Thyroid gland (tissue), 4 donors: ENCODE results near the gene DTX3. TPM values are rescaled to one million over a fixed set of nuclear protein-coding genes. Genes with fewer than 3 reads are reported as not detected.

ENCODE experiments used
- DNase-seq, 2 donors: peaks; one replicate each; pipeline ENCODE4 v3.0.0-alpha.2; 2019
- H3K27ac ChIP-seq, 3 donors: fragments of 200-600 bp; sonication (generic); 1 replicate in 2 of 3; 2 replicates in 1 of 3; pipeline ENCODE4 v1.5.1; 2016 to 2019; ENCODE audit warnings: mild to moderate bottlenecking in 1 of 3, moderate library complexity in 1 of 3
- H3K27me3 ChIP-seq: fragments of 200-600 bp; sonication (generic); one replicate; pipeline ENCODE4 v1.5.1; 2019
- H3K36me3 ChIP-seq, 2 donors: fragments of 200-600 bp; sonication (generic); one replicate each; pipeline ENCODE4 v1.5.1; 2016 to 2019
- H3K4me1 ChIP-seq, 2 donors: fragments of 200-600 bp; sonication (generic); one replicate each; pipeline ENCODE4 v1.5.1; 2017 to 2019
- H3K4me3 ChIP-seq, 3 donors: fragments of 200-600 bp; sonication (generic); replicated peaks in 1 of 3; 1 replicate in 2 of 3; 2 replicates in 1 of 3; pipeline ENCODE4 v1.5.1; 2016; ENCODE audit warnings: mild to moderate bottlenecking in 1 of 3
- H3K9me3 ChIP-seq: fragments of 200-600 bp; sonication (generic); one replicate; pipeline ENCODE4 v1.5.1; 2017
- POLR2A ChIP-seq, 2 donors: fragments of 450-650 bp; IDR thresholded peaks; one replicate each; pipeline ENCODE4 v1.6.1; 2017; ENCODE audit warnings: antibody characterized with exemption in 2 of 2, mild to moderate bottlenecking in 2 of 2, moderate library complexity in 1 of 2
- WGBS, 2 donors: methylation state at CpG; one replicate each; pipeline ENCODE4 v1.1.5; 2017; 5-methylcytosine and 5-hydroxymethylcytosine counted together
- intact Hi-C: fragments of 100-400 bp; cut with DNase I; formaldehyde crosslinking; loops from one replicate; pipeline ENCODE4 v1.15.1; 2023
- total RNA-seq, 4 donors: library from RNA; depleted of rRNA; stranded (reverse); fragments of >200 nt; gene quantifications; one replicate each; pipeline ENCODE4 v1.2.3, GENCODE V29; 2016
- TF ChIP-seq, protein P1 (sequence below), 6 experiments: fragments of 200-600 bp in 3 of 6; fragments of 450-650 bp in 3 of 6; sonication (generic) in 3 of 6; IDR thresholded peaks; one replicate each; pipeline ENCODE4 v1.5.1; 2016 to 2019; ENCODE audit warnings: antibody characterized with exemption in 6 of 6, mild to moderate bottlenecking in 2 of 6, inconsistent platforms in 1 of 6, moderate library complexity in 1 of 6

Gene DTX3
- total RNA-seq, 4 donors from 2014 or later, result 29.2 to 42.0 (median 33.9) TPM

DNA sequence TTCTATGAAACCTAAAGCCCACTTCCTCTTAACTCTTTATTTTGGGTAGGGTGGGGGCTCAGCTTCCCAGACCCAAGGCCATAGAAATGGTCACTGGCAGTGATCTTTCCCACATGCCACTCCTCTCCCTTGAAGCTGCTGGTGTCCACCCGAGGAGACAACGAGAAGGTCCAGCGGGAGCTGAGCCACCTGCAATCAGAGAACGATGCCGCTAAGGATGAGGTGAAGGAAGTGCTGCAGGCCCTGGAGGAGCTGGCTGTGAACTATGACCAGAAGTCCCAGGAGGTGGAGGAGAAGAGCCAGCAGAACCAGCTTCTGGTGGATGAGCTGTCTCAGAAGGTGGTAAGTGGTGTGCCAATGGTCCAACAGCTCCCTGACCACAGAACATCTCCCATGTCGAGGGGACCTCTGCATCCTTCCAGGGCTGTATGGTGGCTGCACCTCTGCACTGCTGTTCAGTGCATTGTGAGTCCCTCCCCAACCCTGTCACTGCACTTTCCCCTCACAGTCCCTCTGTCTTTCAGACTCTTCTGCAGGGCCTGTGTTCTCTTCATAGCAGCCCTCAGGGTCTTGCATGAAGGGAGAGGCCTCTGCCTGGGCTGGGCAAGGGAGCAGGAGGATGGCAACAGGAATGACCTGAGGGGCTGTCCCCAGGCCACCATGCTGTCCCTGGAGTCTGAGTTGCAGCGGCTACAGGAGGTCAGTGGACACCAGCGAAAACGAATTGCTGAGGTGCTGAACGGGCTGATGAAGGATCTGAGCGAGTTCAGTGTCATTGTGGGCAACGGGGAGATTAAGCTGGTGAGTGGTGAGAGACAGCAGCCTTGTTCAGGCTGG, 32.5 kb upstream of the DTX3 start:
- intact Hi-C loops, result no loop called here
- no peak overlapping the region for H3K4me3 ChIP-seq
- H3K27ac ChIP-seq, result no peak overlapping the region
- WGBS, 2 donors, result 91 to 94% methylated on average over 11 to 12 of the region's 12 CpGs
- no peaks in the 10 kb centered on the region for H3K27me3 ChIP-seq
- DNase-seq, result no peak
- no peaks in the 10 kb centered on the region for H3K9me3 ChIP-seq
- H3K36me3 ChIP-seq, result no peaks in the 10 kb centered on the region
- no peaks in the 10 kb centered on the region for H3K4me1 ChIP-seq
- no peak for TF ChIP-seq POLR2A (IDR thresholded peaks at IDR 0.05)
- TF ChIP-seq, protein P1, sequence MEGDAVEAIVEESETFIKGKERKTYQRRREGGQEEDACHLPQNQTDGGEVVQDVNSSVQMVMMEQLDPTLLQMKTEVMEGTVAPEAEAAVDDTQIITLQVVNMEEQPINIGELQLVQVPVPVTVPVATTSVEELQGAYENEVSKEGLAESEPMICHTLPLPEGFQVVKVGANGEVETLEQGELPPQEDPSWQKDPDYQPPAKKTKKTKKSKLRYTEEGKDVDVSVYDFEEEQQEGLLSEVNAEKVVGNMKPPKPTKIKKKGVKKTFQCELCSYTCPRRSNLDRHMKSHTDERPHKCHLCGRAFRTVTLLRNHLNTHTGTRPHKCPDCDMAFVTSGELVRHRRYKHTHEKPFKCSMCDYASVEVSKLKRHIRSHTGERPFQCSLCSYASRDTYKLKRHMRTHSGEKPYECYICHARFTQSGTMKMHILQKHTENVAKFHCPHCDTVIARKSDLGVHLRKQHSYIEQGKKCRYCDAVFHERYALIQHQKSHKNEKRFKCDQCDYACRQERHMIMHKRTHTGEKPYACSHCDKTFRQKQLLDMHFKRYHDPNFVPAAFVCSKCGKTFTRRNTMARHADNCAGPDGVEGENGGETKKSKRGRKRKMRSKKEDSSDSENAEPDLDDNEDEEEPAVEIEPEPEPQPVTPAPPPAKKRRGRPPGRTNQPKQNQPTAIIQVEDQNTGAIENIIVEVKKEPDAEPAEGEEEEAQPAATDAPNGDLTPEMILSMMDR (IDR thresholded peaks at IDR 0.05), result no peak

DNA sequence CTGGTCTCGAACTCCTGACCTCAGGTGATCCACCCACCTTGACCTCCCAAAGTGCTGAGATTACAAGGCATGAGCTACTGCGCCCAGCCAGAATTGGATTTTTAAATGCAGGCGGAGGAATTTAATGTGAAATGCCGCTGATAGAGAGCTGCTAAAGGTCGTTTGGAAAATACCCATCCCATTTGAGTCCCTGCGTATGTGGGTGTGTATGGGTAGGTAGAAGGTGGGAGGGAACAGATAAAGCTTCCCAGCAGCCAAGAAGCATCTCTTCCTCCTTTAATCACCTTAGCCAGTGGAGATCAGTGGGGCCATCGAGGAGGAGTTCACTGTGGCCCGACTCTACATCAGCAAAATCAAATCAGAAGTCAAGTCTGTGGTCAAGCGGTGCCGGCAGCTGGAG, 29.8 kb upstream of the DTX3 start:
- Histone ChIP-seq H3K4me3 (no peak overlapping the region), H3K4me1 (no peaks in the 10 kb centered on the region), H3K9me3 (no peaks in the 10 kb centered on the region), H3K36me3 (no peaks in the 10 kb centered on the region), H3K27ac (no peak overlapping the region), H3K27me3 (no peaks in the 10 kb centered on the region)
- WGBS, 2 donors, result 87 to 93% methylated on average over 10 of the region's 10 CpGs
- intact Hi-C loops, result no loop called here
- DNase-seq, result no peak
- no peak for TF ChIP-seq POLR2A (IDR thresholded peaks at IDR 0.05)
- TF ChIP-seq, protein P1 (IDR thresholded peaks at IDR 0.05), result no peak

DNA sequence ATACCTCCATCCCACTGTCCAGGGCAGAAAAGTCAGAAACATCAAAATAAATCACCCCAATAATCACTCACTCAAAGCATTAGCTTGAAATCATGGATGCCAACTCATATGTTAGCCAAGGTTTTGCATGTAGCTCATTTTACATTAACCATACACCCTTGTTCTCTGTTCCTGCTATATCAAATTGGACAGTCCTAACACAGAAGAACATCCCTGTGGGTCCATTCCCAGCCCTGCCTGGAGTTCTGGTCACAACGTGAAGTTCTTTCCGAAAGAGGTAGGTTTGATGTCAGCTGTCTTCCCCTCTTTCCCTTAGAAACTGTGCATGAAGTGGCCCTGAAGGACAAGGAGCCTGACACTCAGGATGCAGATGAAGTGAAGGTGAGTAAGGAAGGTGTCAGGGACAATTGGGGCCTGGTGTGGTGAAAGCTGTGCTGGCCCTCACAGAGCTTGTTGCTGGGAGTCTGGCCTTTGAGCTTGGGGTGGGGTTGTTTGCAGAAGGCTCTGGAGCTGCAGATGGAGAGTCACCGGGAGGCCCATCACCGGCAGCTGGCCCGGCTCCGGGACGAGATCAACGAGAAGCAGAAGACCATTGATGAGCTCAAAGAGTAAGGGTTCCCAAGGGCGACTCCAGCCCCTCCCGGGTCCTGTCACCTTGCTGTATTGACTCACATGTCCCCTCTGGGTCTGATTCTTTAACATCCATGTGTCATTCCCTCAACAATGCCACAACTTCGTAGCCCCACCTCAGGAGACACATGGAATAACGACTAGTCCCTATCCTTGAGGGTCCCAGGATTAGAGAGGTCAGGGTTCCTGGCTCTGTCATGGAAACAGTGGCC, 28.6 kb upstream of the DTX3 start:
- no peaks in the 10 kb centered on the region for H3K9me3 ChIP-seq
- 79 to 89% methylated on average over 12 of the region's 12 CpGs for WGBS, 2 donors
- DNase-seq, result no peak
- H3K27ac ChIP-seq, result no peak overlapping the region
- H3K36me3 ChIP-seq, result no peaks in the 10 kb centered on the region
- no peaks in the 10 kb centered on the region for H3K4me1 ChIP-seq
- intact Hi-C loops, result no loop called here
- no peaks in the 10 kb centered on the region for H3K27me3 ChIP-seq
- H3K4me3 ChIP-seq, result no peak overlapping the region
- no peak for TF ChIP-seq POLR2A (IDR thresholded peaks at IDR 0.05)
- TF ChIP-seq, protein P1 (IDR thresholded peaks at IDR 0.05), result no peak

DNA sequence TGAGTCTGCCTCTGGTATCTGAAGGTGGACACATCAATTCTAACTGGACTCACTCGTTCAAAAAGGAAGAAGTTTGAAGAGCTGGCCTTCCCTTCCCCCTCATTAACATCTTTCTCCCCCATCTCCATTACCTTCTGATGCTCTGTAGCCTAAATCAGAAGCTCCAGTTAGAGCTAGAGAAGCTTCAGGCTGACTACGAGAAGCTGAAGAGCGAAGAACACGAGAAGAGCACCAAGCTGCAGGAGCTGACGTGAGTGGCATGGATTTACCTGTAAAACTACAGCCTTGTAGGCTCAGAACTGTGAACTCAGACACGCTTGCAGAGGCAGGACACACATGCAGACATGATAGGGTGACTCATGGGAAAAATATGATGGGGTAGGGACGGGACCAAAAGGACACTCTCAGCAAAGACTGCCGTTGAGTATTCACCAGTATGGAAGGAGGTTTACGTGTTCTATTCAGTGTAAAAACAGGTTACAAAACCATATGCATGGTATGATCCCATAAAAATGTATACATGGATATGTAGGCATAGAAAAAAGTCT, 27.9 kb upstream of the DTX3 start:
- 87 to 91% methylated on average over 9 of the region's 9 CpGs for WGBS, 2 donors
- Histone ChIP-seq H3K36me3 (no peaks in the 10 kb centered on the region), H3K9me3 (no peaks in the 10 kb centered on the region), H3K27me3 (no peaks in the 10 kb centered on the region), H3K4me1 (no peaks in the 10 kb centered on the region), H3K4me3 (no peak overlapping the region), H3K27ac (no peak overlapping the region)
- TF ChIP-seq, protein P1 (IDR thresholded peaks at IDR 0.05), result no peak
- intact Hi-C loops, result no loop called here
- no peak for DNase-seq
